Smooth muscle cell of bladder (primary cell): ENCODE measurements around the gene TBL3. TPM values are rescaled to one million over a fixed set of nuclear protein-coding genes. Genes with fewer than 3 reads are reported as not detected.

Experiments
- total RNA-seq: library from RNA; depleted of rRNA; stranded (reverse); fragments of >200 nt; gene quantifications from 2 replicates; pipeline ENCODE4 v1.2.3, GENCODE V29; 2014

TBL3 gene
- total RNA-seq = 27.9 and 34.6 TPM in 2 replicates

GRCh38 chr16:1971796-1972489 is at the start of gene TBL3:
TSS of gene TBL3 (plus strand) at chr16:1972053. CDS start at chr16:1972165, 112 bp downstream.

GRCh38 chr16:1942810-1943726 is 28.8 kb upstream of the TBL3 start, which contains the start of gene MSRB1:
TSS of gene MSRB1 (minus strand) at chr16:1943199. CDS start at chr16:1943156, 43 bp downstream.

GRCh38 chr16:1959269-1960039 is 12.4 kb upstream of the TBL3 start, which contains the start of gene NDUFB10:
TSS of gene NDUFB10 (plus strand) at chr16:1959538. CDS start at chr16:1959625, 87 bp downstream.

GRCh38 chr16:1964506-1965395 is 7.1 kb upstream of the TBL3 start, which contains the start of gene RPS2:
TSS of gene RPS2 (minus strand) at chr16:1964826. CDS start at chr16:1964625, 201 bp downstream.

GRCh38 chr16:1966460-1966859 is 5.4 kb upstream of the TBL3 start, which contains the start of gene RNF151:
TSS of gene RNF151 (plus strand) at chr16:1966856. CDS start at chr16:1966882, 26 bp downstream.

GRCh38 chr16:1981398-1981836 is 9.6 kb downstream of the TBL3 start, which contains the start of gene NOXO1:
TSS of gene NOXO1 (minus strand) at chr16:1981469. CDS start at chr16:1981179, 290 bp downstream.

GRCh38 chr16:1983544-1984346 is 11.9 kb downstream of the TBL3 start, which contains the start of gene GFER:
TSS of gene GFER (plus strand) at chr16:1984193. CDS start at chr16:1984219, 26 bp downstream.

GRCh38 chr16:1989209-1990100 is 17.6 kb downstream of the TBL3 start, which contains the start of gene SYNGR3:
TSS of gene SYNGR3 (plus strand) at chr16:1989970. CDS start at chr16:1990103, 133 bp downstream.

GRCh38 chr16:2009791-2010510 is 38.1 kb downstream of the TBL3 start, which contains the start of gene ZNF598:
TSS of gene ZNF598 (minus strand) at chr16:2009821.

GRCh38 chr16:2019518-2019920 is 47.7 kb downstream of the TBL3 start, which contains the start of gene NPW:
TSS of gene NPW (plus strand) at chr16:2019785.

GRCh38 chr16:2026461-2027023 is 54.7 kb downstream of the TBL3 start, which contains the start of gene NHERF2:
TSS of gene NHERF2 (plus strand) at chr16:2026902. CDS start at chr16:2027006, 104 bp downstream.

Other genes with a start within 250 kb of the TBL3 start
- gene NME3, start 200.5 kb upstream of the TBL3 start, total RNA-seq = 48.9 and 58.7 TPM in 2 replicates
- 6.4 and 10.8 TPM in 2 replicates for gene EME2, start 199.2 kb upstream of the TBL3 start, total RNA-seq
- 74.0 and 77.1 TPM in 2 replicates for gene MRPS34, start 198.9 kb upstream of the TBL3 start, total RNA-seq
- 22.3 and 28.1 TPM in 2 replicates for gene SPSB3, start 189.5 kb upstream of the TBL3 start, total RNA-seq
- 49.5 and 49.8 TPM in 2 replicates for gene NUBP2, start 189.1 kb upstream of the TBL3 start, total RNA-seq
- gene IGFALS, start 178.3 kb upstream of the TBL3 start, total RNA-seq = under 0.01 and 0.09 TPM in 2 replicates
- gene HAGH, start 145.2 kb upstream of the TBL3 start, total RNA-seq = 35.1 and 58.0 TPM in 2 replicates
- gene FAHD1, start 144.8 kb upstream of the TBL3 start, total RNA-seq = 44.4 and 101 TPM in 2 replicates
- 0.28 TPM in 1 of 2 replicates, not detected in the other for gene MEIOB, start 99.9 kb upstream of the TBL3 start, total RNA-seq
- not detected in 2 replicates for gene HS3ST6, start 53.6 kb upstream of the TBL3 start, total RNA-seq
- gene MSRB1, start 28.9 kb upstream of the TBL3 start, total RNA-seq = 7.4 and 9.5 TPM in 2 replicates
- gene RPL3L, start 17.4 kb upstream of the TBL3 start, total RNA-seq = not detected in 2 replicates
- 194 and 232 TPM in 2 replicates for gene NDUFB10, start 12.5 kb upstream of the TBL3 start, total RNA-seq
- 3,442 and 3,638 TPM in 2 replicates for gene RPS2, start 7.2 kb upstream of the TBL3 start, total RNA-seq
- gene RNF151, start 5.2 kb upstream of the TBL3 start, total RNA-seq = not detected in 2 replicates
- gene NOXO1, start 9.4 kb downstream of the TBL3 start, total RNA-seq = 0.14 TPM in 1 of 2 replicates, not detected in the other
- gene GFER, start 12.1 kb downstream of the TBL3 start, total RNA-seq = 10.1 and 11.5 TPM in 2 replicates
- gene SYNGR3, start 17.9 kb downstream of the TBL3 start, total RNA-seq = 2.4 and 3.3 TPM in 2 replicates
- gene ZNF598, start 37.8 kb downstream of the TBL3 start, total RNA-seq = 11.4 and 11.8 TPM in 2 replicates
- 0.18 and 0.43 TPM in 2 replicates for gene NPW, start 47.7 kb downstream of the TBL3 start, total RNA-seq
- 27.0 and 28.1 TPM in 2 replicates for gene NHERF2, start 54.8 kb downstream of the TBL3 start, total RNA-seq
- 33.8 and 40.0 TPM in 2 replicates for gene NTHL1, start 75.8 kb downstream of the TBL3 start, total RNA-seq
- 37.8 and 59.7 TPM in 2 replicates for gene TSC2, start 75.9 kb downstream of the TBL3 start, total RNA-seq
- gene PKD1, start 163.8 kb downstream of the TBL3 start, total RNA-seq = 91.0 and 116 TPM in 2 replicates
- 0.71 and 1.6 TPM in 2 replicates for gene RAB26, start 176.6 kb downstream of the TBL3 start, total RNA-seq
- 48.1 and 52.7 TPM in 2 replicates for gene TRAF7, start 183.7 kb downstream of the TBL3 start, total RNA-seq
- gene CASKIN1, start 224.6 kb downstream of the TBL3 start, total RNA-seq = 0.14 and 0.37 TPM in 2 replicates
- 10.7 and 17.5 TPM in 2 replicates for gene MLST8, start 233.4 kb downstream of the TBL3 start, total RNA-seq
- 1.00 and 1.8 TPM in 2 replicates for gene BRICD5, start 238.8 kb downstream of the TBL3 start, total RNA-seq
- 5.3 and 7.8 TPM in 2 replicates for gene PGP, start 242.8 kb downstream of the TBL3 start, total RNA-seq